ENCODE results near the gene CDH13.
"Not testable (repeated sequence)": the region's sequence is repeated elsewhere in the genome, so short reads cannot be mapped to it uniquely, and the experiment has no call there.

The CDH13 gene

DNA sequence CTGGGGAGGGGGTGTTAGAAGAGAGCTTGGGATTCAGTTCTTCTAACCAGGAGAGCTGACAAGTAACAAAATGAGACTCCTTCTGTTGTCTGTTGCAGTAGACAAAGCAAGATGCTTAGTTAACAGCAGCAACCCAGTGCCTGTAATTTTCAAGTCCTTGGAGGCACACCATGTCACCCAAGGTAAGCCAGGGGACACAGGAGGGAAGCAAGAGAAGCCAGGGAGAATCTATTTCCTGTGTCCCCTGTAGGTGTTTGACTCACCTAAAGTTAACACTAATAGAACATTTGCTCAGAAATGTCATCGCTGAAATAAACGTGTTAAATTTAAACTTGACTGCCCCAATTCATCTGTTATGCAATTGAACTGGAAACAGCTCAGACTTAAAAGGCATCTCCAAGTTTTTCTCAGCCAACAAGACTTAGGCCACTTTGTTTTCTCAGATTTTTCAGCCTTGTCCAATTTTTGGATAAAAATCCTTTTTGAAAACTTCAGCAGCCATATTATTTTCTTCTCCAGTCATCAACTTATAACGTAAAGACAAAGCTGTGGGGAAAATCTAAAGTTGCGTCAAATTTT lies 257.6 kb downstream of the CDH13 start:
- no peak for DNase-seq (ENCODE audit: low read depth in 2 of 2)

DNA sequence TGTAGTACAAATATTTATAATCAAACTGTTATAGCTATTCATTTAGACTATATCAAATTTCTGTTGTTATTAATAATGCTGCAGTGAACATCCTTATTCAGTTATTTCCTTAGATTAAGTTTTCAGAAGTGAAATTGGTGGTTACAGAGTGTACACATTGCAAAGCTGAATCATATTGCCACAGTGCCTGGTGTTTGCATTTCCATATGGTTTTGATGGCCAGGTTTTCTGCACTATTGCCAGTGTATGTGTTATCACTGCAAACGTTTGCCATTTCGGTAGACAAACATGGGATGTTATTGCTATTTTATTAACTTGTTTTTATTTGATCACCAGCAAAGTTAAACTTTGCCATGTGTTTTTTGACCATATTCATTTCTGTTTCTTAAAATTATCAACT lies 259.4 kb downstream of the CDH13 start:
- DNase-seq (ENCODE audit: low read depth in 2 of 2), result no peak

DNA sequence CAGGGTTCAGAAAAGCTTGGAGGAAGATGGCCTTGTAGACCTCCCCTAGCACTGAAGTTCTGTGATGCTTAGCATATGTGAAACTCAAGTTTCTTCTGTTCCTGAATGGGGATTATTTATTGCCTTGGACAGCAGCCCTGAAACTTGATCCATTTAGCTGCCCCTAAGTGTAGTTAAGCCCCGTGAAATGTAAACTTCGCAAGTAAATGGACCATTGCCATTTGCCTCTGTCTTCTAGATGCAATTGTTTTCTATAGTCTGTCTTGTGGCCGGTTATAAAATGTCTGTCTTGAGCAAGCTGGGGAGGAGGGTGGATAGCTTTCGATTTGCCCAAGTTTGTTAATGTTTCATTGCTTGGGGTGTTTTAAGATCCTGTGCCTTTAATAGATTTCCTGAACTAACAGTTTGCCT lies 261.8 kb downstream of the CDH13 start:
- peak; percentile 88 for DNase-seq (ENCODE audit: low read depth in 2 of 2)

DNA sequence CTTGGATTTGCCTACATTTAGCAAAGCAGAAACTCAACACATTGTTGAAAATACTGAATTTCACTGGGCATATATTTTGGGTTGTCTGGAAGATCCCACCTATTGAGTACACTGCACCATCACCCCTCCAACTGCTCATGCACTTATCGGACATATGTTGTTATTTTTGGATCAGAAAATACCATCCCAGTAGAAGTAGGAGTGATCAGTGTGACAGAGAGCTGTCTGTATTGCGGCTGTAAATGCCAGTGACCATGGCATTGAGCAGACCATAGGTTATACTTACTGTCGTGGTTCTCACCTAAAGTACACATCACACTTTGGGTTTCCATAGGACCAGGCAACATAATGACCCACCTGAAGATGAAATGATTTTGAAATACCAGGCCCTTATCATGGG lies 264.7 kb downstream of the CDH13 start:
- DNase-seq (ENCODE audit: low read depth in 2 of 2), result no peak

DNA sequence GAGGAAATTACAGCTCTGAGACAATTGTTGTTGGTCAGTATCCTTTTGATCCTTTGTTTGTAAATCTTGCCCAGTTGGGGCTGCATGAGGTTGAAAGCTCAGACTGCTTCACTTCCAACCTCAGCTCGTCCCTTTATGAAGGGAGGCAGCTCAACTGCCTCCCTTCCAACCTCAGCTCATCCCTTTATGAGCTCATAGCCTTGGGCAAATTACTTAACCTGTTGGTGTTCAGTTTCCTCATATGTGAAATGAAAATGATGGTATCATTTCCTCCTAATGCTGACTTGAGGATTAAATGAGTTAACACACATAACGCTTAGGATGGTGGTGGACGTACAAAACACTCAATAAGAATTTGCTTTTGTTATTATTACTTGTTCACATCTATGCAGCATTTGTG lies 265.1 kb downstream of the CDH13 start:
- DNase-seq (ENCODE audit: low read depth in 2 of 2), result no peak

DNA sequence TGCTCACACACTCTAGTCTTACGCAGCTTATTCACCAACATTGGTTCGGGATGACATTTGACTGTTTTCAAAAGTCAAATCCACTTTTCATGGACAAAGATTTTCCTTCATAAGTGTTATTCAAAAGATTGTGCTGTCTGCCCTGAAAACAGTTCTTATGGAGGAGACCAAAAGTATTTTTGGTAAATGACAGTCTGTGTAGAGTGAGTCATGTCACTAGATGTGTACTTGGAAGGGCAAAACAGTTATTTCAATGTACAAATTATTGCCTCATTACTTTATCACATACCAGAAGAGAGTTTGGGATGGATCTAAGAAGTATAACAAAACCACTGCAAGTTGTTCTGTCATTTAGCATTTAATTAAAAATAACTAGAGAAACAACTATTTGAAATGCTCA lies 265.6 kb downstream of the CDH13 start:
- DNase-seq (ENCODE audit: low read depth in 2 of 2), result no peak

DNA sequence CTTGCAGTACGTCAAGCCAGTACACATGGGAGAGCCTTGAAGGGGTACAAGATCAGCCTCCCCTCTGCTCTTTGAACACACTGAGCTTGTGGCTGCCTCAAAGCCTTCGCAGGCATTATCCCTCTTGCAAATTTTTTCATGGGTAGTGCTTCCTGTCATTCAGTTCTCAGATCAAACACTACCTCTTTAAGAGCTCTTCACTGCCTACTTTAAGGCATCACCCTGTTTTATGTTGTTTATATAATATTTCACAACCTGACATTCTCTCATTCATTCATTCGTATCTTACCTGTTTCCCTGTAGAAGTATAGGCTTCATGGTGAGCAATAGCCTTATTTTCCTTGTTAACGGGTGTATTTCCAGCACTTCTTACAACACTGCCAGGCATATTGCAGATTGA lies 269.1 kb downstream of the CDH13 start:
- no peak for DNase-seq (ENCODE audit: low read depth in 2 of 2)

DNA sequence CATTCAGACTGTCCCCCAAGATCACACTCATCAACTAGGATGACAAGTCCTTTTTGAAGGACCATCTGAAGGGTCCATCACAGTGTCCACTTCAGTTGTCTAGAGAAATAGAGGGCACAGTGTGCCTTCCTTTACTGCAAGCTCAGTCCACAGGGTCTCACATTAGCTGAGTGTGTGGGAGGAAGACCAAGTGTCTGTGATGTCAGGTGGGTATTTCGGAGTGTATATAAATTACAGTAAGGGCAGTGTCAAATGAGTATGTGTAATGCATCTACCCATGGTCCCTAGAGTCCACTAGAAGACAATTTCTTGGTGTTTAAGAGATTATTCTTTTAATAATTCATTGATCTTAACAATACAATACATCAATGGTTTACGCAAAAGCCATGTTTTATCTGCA lies 272.2 kb downstream of the CDH13 start:
- no peak for DNase-seq (ENCODE audit: low read depth in 2 of 2)

DNA sequence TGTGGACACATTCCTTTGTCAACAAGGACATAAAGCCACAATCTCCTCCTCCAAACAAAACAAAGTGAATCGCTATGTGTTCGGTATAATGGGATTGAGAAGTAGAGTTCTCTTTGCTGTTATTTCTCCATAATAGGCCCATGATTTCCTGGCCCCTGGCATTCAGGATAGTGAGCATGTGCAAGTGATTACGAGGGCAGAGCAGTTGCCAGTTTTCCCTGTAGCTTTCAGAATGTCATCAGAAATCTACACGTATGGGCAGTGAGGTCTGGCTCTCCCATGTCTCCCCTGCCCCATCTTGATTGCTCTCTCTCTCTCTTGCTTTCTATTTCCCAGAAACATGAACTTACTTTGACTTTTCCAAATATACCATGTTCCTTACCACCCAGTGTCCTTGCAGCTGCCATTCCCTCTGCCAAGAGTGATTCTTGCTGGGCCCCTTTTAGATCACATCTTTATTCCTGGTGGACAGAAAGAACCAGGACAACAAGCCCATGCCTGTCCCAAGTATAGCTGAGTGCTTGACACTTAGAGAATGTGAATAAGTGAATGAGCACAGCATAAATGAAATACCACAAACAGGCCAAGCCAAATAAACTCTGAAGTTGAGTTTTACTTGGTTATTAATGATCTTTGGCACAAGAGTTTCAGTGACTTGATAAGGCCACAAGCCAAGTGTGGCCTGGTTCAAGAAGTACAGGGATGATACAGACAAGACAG lies 273.1 kb downstream of the CDH13 start:
- DNase-seq (ENCODE audit: low read depth in 2 of 2), result no peak

DNA sequence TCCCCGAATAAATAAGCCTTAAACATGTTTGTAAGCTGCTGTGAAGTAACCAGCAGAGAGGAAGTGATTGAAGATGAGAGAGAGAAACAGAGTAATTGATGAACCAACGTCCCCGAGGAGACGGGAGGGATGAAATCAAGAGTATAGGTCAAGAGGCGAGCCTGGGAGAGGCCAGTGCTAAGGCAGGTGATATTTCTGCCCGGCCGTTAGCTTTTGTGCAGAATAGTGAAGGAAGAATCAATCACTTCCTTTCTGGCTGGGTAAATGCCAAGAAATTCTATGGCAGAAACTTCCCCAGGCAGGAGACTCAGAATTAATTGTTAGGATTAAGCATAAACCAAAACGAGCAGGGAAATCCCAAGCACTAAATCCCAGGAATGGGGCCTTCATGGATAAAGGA lies 273.8 kb downstream of the CDH13 start:
- no peak for DNase-seq (ENCODE audit: low read depth in 2 of 2)

DNA sequence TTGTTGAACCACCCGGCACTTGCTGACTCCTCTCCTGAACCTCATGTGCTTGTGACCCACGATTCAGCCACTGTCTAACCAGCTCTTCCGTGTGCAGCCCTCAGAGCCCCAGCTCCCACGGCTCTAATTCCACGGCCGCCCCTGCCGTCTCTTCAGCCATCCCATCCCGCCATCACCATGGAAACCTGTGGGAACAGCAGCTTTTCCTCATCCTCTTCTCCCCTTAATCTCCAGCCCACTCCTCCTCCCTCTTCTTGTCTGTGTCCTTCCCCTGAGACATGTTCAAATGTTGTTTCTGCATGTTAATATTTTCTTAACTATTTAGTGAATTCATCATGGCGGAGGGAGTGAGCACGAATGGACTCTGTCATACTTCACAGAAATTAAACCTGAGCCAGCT lies 285.2 kb downstream of the CDH13 start:
- DNase-seq (ENCODE audit: low read depth in 2 of 2), result no peak

DNA sequence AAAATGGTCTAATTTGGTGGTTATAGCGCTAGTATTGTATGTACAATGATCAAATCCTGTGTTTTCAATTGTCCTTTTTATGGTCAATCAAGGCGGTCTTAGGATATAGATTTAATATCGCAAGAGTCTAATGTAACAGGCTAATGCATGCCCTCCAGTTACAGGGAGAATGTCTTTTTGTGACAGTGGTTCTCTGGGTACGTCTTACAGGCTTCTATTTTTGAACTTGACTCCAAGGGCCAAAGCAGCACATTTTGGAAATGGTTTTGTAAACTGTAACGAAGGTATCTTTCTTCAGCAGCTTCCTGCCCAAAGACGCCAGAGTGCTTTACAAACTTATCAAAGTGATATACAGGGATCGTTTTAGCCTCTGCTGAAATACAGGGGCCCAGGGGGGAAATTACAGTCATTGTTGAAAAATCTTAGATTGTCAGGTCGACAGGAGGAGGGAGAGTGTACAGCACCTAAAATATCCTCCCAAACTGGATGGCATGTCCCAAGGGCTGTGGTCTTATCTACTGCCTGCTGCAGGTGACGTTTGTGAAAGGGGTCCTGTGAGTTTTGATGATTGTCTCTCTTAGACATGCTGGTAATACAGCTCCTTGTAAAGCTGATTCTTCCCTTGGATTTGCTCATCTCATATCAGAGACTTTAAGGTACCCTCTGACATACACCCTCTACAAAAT lies 288.5 kb downstream of the CDH13 start:
- DNase-seq (ENCODE audit: low read depth in 2 of 2), result no peak

DNA sequence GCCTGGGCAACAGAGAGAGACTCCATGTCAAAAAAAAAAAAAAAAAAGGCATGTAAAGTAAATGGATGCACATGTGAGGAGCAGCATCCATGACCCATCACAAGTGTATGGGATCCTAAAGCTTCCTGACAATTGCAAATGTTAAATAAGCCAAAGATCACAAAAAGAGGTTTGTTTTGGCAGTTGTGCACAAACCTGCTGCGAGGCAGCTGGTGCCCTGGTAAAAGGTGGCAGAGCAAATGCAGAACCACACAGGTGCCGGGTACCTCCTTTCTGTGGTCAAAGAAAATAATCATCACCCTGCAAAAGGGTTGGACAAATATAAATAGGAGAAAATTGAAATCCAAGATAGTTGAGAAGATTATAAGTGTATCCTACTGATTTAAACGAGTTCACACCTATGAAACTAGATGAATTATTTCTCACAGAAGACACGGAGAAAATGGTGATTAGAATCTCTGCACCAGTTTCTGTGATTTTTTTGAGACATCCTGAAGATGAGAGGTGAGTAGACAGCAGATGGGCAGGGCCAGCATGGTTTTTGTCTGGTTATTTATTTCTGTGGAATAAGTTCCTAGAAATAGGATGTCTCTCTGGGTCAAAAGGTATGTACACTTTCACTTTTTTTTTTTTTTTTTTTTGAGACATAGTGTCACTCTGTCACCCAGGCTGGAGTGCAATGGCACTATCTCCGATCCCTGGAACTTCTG lies 291.3 kb downstream of the CDH13 start:
- DNase-seq (ENCODE audit: low read depth in 2 of 2), result no peak

DNA sequence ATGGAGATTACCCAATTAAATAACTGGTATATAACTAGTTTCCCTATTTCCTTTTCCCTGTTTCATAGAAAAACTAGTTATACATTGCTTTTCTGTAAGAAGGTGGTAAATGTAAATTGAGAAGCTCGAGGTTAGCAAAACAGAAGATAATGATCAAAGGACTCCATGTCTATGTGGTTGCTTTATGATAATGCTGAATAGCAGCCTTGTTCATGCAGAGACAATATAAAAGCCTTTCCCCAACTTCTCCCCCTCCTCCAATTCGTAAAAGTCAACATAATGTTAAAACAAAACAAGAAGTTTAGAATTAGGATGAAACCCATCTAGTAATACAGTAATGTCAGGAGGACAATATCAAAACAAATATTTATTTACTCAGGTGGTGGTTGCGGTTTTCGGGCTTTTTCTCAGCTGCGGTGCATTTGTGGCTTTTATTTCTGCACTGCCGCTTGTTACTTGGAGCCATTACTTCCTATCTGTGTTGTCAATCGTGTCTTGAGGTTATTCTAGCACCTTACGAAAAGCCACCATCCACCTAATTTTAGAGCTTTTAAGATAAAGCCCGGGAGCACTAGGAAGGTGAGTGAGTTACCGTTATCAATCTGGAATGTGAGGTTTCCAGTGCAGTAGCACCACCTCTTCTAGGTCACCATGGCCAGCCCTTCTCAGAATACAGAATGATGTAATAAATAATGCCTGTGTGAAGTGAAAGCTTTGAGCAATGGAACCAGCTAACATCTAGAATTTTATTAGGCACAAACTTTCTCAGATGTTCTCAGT lies 297.5 kb downstream of the CDH13 start:
- no peak for DNase-seq (ENCODE audit: low read depth in 2 of 2)

DNA sequence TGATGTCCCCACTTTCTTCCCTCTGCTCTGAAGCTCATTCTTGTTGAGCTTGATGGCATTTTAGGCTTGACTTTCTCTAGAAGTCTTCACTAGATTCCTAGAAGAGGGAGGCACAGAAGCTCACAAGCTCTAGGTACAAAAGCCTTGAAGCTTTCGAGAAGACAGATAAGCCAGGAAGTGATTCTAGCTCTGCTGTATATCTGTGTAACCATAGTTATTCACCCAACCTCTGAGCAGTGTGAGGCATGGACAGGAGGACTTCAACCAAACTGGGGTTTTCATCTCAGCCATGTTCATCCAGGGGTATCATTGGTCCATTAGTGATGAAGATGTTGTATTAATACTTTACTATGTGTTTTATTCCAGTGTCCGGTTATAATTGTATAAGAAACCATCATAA lies 299.7 kb downstream of the CDH13 start:
- no peak for DNase-seq (ENCODE audit: low read depth in 2 of 2)

DNA sequence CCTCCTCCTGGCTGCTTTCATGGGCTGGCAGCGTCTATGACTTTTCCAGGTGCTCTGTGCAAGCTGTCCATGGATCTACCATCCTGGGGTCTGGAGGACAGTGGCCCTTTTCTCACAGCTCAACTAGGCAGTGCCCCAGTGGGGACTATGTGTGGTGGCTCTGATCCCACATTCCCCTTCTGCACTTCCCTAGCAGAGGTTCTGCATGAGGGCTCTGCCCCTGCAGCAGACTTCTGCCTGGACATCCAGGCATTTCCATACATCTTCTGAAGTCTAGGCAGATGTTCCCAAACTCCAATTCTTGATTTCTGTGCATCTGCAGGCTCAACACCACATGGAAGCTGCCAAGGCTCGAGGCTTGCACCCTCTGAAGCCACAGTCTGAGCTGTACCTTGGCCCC lies 307.2 kb downstream of the CDH13 start:
- not testable (repeated sequence) for DNase-seq (ENCODE audit: low read depth in 2 of 2)

DNA sequence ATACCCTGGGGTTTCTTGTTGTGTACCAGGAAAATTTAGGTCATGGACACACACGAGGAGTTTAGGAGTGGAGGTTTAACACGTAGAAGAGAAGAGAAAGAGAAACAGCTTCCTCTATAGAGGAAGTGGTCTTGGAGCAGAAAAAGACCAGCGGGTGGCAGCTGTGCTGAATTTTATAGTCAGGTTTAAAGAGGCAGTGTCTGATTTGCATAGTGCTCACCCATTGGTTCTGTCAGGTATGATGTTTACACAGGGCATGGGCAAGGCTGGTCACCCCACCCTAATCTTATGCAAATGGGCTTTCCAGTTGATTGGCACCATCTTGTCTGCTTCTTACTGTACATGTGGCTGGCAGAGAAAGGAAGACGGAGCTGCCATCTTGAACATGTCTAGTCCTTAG lies 309.0 kb downstream of the CDH13 start:
- DNase-seq (ENCODE audit: low read depth in 2 of 2), result no peak

DNA sequence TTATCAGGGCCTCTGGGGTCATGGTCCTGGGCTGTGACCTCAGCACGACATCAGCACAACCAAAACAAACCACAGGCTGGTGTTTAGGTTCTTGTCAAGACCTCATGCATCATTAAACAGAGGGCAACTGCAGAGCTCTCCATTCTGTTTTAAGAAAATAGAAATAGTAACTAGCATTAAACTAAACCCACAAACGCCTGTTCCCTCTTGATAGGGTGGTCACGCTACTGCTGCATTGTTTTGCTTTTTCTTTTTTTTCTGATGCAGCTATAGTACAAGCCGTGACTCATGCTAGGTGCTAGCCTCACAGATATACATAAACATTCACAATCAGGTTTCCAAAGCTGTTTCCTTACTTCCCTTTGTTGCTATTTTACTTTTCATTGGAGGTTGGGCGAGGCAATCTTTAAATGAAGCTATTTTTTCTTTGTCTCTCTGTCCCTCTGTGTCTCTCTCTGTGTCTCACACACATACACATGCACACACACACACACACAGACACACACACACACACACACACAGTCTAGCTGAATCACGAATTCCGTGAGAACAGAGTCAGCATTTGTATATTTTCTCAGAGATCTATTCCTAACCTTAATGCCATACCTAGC lies 310.3 kb downstream of the CDH13 start:
- DNase-seq (ENCODE audit: low read depth in 2 of 2), result peak in 1 of 2 experiments; percentile 8

DNA sequence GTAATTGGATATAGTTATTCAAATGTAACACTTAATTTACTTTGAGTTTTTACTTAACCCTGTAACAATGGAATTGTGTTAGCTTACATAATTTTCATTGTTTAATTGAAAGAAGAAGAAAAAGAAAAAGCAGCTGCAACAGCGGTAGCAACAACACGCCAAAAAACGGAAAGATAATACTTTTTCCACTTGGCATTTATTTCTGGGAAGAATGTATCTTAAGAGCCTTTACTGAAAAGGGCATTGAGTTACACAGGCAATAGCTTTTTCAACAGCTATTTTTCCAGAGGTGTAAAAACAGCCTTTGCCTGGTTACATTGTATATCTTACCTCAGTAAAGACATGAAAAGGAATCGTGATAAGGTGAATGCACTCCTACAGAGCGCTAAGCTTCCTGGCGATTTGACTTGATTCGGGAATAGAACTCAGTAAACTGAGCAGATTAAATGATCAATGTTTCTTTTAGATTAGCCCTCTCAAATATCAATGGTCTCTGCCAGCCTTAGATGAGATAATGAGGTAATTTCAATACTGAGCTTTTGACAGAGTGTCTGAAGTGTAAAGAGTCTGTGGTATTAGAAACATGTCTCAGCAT lies 311.3 kb downstream of the CDH13 start:
- DNase-seq (ENCODE audit: low read depth in 2 of 2), result no peak

DNA sequence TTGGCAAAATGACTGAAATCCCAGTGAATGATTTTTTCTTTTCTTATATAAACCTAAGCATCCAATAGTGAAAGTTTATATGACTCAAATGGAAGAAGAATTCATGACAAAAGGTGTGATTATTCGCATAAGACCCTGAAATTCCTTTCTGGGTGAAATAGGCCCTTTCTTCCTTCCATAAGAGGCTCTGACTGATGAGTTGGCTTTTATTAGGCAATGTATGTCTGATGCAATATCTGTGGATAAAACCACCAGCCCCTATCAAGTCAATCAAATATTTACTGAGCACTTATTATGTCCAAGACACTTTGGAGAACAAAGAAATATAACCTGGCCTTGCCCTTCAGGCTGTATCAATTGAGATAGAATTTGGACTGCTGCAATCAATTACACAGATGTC lies 316.6 kb downstream of the CDH13 start:
- DNase-seq (ENCODE audit: low read depth in 2 of 2), result peak in 1 of 2 experiments; percentile 15

All from fibroblast of skin of left biceps (primary cell).